Adrenal gland (tissue), 5 donors: ENCODE data around the gene KLHL29.

Source experiments
- CTCF ChIP-seq, 6 experiments: fragments of 450-650 bp in 4 of 6; fragments of 200-600 bp in 2 of 6; sonication (generic) in 1 of 6; IDR thresholded peaks; 1 replicate in 5 of 6; 2 replicates in 1 of 6; pipeline versions ENCODE4 v1.5.1 to v1.8.0; 2016 to 2021; ENCODE audit warnings: antibody characterized with exemption in 6 of 6, mild to moderate bottlenecking in 2 of 6, moderate library complexity in 1 of 6
- POLR2A ChIP-seq, 2 donors: fragments of 450-650 bp; IDR thresholded peaks; one replicate each; pipeline ENCODE4 v1.6.1; 2017; ENCODE audit warnings: antibody characterized with exemption in 2 of 2, mild to moderate bottlenecking in 2 of 2, moderate library complexity in 1 of 2
- donor health status: DM: no; HTN: no; CAD: no.

GRCh38 chr2:23695890-23696751, 311.1 kb downstream of the KLHL29 start:
- TF ChIP-seq CTCF (IDR thresholded peaks at IDR 0.05) (no peak), POLR2A (IDR thresholded peaks at IDR 0.05) (no peak)
